HG03108 (cell line): ENCODE results near the gene INTS2.
"Not testable (repeated sequence)": the region's sequence is repeated elsewhere in the genome, so short reads cannot be mapped to it uniquely, and the experiment has no call there.

Source experiments
- ATAC-seq: cut with Tn5 transposase; IDR thresholded peaks from one replicate; pipeline ENCODE4 v1.9.1; 2021; ENCODE audit warnings: moderate library complexity; ENCODE audit not compliant: unreplicated experiment

INTS2 gene

GRCh38 chr17:61825448-61826137 lies 102.2 kb downstream of the INTS2 start:
- ATAC-seq, result no peak

DNA sequence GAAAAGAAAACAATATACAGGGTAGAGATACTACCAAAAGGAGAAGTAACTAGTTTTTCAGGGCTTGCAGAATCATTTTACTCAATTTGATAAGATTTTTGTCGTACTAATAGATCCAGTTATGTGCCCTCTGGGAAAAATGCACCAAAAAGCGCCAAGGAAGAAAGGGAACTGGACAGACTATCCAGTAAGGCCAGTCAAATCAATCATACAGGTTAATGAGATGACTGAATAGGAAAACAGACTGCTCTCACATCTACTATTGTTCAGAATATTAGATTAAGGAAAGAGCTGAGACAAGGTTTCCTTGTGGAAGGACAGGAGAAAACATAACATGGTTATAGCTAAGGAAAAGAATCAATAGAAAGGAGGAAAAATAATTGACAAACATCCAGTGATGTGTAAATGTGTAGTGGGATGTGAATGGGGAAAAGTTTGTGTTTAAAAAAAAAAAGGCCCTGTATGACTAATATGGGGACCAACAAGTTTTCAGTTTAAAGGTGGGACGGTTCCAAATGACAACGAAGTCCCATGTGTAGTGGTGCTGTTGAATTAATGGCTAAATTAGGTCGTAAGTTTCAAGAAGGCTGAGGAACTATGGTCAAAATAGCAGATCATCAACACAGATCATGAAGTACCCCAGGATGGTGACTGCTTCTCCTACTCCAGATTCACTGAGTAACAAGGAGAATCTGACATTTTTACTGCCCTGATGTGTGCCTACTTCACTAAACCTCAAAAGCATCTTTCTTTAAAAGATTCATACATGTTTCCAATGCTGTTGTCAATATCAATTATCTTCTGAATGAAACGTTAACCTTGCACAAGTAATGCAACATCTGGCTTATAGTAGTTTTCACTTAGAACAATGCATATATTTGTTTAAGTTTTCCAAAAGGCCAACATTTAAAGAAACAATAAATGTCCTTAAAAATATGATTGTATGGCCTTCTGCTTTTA lies 105.2 kb downstream of the INTS2 start:
- ATAC-seq, result no peak

DNA sequence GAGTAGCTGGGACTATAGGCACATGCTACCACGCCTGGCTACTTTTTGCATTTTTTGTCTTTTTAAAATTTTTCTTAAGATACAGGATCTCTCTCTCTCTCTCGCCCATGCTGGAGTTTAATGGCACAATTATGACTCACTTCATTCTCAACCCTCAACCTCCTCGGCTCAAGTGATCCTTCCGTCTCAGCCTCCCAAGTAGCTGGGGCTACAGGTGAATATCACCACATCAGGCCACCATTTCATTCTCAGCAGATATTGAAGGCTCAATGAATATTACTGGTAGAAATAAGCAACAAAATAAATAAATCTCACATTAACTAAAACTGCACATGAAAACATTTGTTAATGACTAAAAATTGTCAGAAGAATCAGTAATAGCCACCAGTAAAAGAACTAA lies 106.1 kb downstream of the INTS2 start:
- ATAC-seq, result no peak

GRCh38 chr17:61819265-61819664 lies 108.5 kb downstream of the INTS2 start:
- not testable (repeated sequence) for ATAC-seq

DNA sequence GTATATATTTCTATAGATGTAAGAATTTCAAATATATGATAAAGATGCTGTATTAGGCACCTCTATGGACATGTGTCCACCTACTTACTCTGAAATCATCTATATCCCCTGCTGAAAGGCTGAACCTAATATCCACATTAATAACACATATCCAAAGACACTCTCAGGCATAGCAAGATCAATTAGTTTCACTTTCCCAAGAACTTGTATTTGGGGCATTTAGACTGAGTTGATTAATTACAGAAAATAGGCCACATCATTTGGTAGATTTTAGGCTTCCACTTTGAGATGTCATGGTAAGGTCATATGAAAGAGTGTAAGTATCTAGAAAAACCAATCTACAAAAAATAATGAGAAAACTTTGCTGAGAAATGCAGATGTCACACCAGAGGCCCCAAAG lies 109.6 kb downstream of the INTS2 start:
- ATAC-seq, result no peak

DNA sequence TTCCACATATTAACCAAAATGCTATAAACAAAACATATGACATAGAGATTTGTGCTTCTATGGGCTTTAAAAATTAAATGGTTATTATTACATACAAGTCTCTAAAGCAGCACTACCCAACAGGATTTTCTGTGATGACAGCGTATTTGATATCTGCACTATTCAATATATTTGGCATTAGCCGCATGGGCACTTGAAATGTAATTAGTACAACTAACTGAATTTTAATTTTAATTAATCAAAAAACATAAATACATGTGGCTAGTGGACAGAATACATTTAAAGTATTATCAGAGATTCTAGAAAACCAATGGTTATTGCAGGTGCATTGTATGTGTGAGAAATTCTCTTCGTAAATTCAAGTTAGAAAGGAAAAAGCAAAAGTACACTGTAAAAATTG lies 110.3 kb downstream of the INTS2 start:
- ATAC-seq, result no peak

- no peak for ATAC-seq
Measured at GRCh38 chr17:61816538-61816937, 111.2 kb downstream of the INTS2 start.

DNA sequence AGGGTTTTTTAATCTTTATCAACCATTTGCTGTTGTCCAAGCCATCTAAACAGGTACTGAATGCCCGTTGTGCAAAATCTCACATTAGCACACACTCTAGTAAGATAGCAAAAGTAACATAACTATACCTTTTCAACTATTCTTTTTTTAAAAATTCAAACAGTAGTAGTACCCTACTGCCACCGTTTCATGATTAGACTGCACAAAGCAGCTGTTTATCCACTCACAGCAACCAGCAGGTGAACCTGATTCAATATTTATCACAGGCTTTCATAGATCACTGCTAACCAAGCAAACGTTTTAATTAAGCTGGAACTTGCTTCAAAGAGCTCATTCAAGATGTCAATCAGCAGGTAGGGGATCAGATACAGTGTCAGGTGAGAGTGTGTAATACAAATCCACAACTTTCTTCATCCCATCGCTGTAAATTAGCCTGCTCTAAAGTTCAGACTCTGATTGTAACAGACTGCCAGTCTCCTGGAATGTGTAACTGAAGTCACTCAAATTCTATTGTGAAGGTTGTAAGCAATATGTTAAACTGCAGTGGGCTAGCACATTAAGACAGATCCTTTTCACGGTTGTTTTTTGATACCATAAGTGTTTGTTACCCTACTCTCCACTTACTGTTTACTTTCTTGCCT lies 111.8 kb downstream of the INTS2 start:
- ATAC-seq, result no peak
